ENCODE measurements around the gene YIPF3.

YIPF3 gene

GRCh38 chr6:43492673-43493072 is 24.1 kb downstream of the YIPF3 start:
- no peak for DNase-seq (ENCODE audit: extremely low spot score)
- no peak for TF ChIP-seq CTCF (IDR thresholded peaks at IDR 0.05; ENCODE audit: control extremely low read depth, extremely low read depth, low read depth, missing control alignments)
- ChIA-PET POLR2A (no interaction called here), CTCF (interaction anchor here (0.9 to 11.7 kb wide), 7 partner anchors 8 to 302 kb away, joined by 3 to 125 read pairs (median 4); partner anchors contain the start of genes DLK2 and DNPH1)

- ChIA-PET POLR2A (no interaction called here), CTCF (interaction anchor here (0.9 to 11.7 kb wide), 8 partner anchors 7 to 301 kb away, joined by 3 to 125 read pairs (median 4); partner anchors contain the start of genes DLK2, DNPH1 and LRRC73)
- DNase-seq (ENCODE audit: extremely low spot score) = no peak
- TF ChIP-seq CTCF (IDR thresholded peaks at IDR 0.05; ENCODE audit: control extremely low read depth, extremely low read depth, low read depth, missing control alignments) = no peak
Observed at GRCh38 chr6:43491750-43492661, 24.7 kb downstream of the YIPF3 start.

- no peak for DNase-seq (ENCODE audit: extremely low spot score)
- POLR2A ChIA-PET = no interaction called here
- CTCF ChIA-PET = interaction anchor here (1.2 to 11.7 kb wide), 4 partner anchors 11 to 37 kb away, joined by 4 to 125 read pairs (median 10); partner anchors contain the start of gene LRRC73
- no peak for TF ChIP-seq CTCF (IDR thresholded peaks at IDR 0.05; ENCODE audit: control extremely low read depth, extremely low read depth, low read depth, missing control alignments)
Observed at GRCh38 chr6:43490523-43490939, 26.2 kb downstream of the YIPF3 start.

GRCh38 chr6:43489277-43490072 is 27.3 kb downstream of the YIPF3 start:
- DNase-seq (ENCODE audit: extremely low spot score) = no peak
- TF ChIP-seq CTCF (IDR thresholded peaks at IDR 0.05; ENCODE audit: control extremely low read depth, extremely low read depth, low read depth, missing control alignments) = no peak
- ChIA-PET CTCF (interaction anchor here (0.7 to 11.7 kb wide), 7 partner anchors 8 to 62 kb away, joined by 3 to 125 read pairs (median 3); partner anchors contain the start of genes ABCC10, LRRC73 and TJAP1), POLR2A (no interaction called here)

- CTCF ChIA-PET = interaction anchor here (1.0 to 11.7 kb wide), 5 partner anchors 9 to 62 kb away, joined by 3 to 125 read pairs (median 7); partner anchors contain the start of genes ABCC10 and TJAP1
- POLR2A ChIA-PET = no interaction called here
- no peak for DNase-seq (ENCODE audit: extremely low spot score)
- no peak for TF ChIP-seq CTCF (IDR thresholded peaks at IDR 0.05; ENCODE audit: control extremely low read depth, extremely low read depth, low read depth, missing control alignments)
Observed at GRCh38 chr6:43488667-43489276, 28.0 kb downstream of the YIPF3 start.

Data from GM10248 (cell line).